OCI-LY7 (cell line): ENCODE results near the gene DHRSX.

Experiments used
- EZH2phosphoT487 ChIP-seq: fragments of 200-600 bp; sonication (generic); IDR thresholded peaks from 2 replicates; pipeline ENCODE4 v1.6.1; 2018; ENCODE audit warnings: low read depth, borderline replicate concordance, mild to moderate bottlenecking, mixed run types, antibody characterized with exemption, low read length, moderate library complexity, mixed read lengths
- TF ChIP-seq, protein P1 (sequence below): fragments of 200-600 bp; sonication (generic); conservative IDR thresholded peaks from 2 replicates; pipeline ENCODE4 v1.5.1; 2014; ENCODE audit warnings: mild to moderate bottlenecking, antibody characterized with exemption, low read length, moderate library complexity, mixed read lengths

DNA sequence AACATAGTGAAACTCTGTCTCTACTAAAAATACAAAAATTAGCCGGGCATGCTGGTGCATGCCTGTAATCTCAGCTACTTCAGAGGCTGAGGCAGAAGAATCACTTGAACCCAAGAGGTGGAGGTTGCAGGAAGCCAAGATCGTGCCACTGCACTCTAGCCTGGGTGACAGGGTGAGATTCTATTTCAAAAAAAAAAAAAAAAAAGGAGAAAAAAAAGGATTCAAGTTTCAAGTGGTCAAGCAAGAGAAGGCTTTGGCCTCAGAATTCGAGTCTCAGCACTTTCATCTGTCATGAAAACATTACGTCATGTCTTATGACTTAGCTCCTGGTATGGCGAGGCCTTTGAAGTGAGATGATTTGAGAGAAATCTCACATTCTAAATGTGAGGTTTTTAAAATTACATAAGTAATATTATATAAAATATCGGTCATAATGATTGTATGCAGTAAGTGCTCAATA, 21.2 kb upstream of the DHRSX start:
- TF ChIP-seq, protein P1, sequence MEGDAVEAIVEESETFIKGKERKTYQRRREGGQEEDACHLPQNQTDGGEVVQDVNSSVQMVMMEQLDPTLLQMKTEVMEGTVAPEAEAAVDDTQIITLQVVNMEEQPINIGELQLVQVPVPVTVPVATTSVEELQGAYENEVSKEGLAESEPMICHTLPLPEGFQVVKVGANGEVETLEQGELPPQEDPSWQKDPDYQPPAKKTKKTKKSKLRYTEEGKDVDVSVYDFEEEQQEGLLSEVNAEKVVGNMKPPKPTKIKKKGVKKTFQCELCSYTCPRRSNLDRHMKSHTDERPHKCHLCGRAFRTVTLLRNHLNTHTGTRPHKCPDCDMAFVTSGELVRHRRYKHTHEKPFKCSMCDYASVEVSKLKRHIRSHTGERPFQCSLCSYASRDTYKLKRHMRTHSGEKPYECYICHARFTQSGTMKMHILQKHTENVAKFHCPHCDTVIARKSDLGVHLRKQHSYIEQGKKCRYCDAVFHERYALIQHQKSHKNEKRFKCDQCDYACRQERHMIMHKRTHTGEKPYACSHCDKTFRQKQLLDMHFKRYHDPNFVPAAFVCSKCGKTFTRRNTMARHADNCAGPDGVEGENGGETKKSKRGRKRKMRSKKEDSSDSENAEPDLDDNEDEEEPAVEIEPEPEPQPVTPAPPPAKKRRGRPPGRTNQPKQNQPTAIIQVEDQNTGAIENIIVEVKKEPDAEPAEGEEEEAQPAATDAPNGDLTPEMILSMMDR: no peak
- TF ChIP-seq EZH2phosphoT487: no peak
